Endothelial cell of umbilical vein (primary cell): Measurements from ENCODE around the gene NR2F2. TPM values are rescaled to one million over a fixed set of nuclear protein-coding genes. Genes with fewer than 3 reads are reported as not detected.

ENCODE experiments used
- BruUV-seq: library from RNA; stranded (reverse); fragments of 400-500 nt; replicated peaks from 2 replicates; lab custom pipeline; 2021; lab: Mats Ljungman, UMichigan
- CTCF ChIA-PET: fragments of 300-600, 350-600 bp; sonication (Branson Sonifier 250); formaldehyde crosslinking; loops from one replicate; lab custom pipeline; 2021; ENCODE audit warnings: antibody characterized with exemption, inconsistent platforms; lab: Charles Lee
- POLR2A ChIA-PET: fragments of 300-600, 350-600 bp; sonication (Branson Sonifier 250); formaldehyde crosslinking; loops from one replicate; lab custom pipeline; 2021; ENCODE audit warnings: antibody characterized with exemption, inconsistent platforms; lab: Charles Lee
- DNase-seq: peaks from one replicate; pipeline ENCODE4 v3.0.0-alpha.2; 2011; ENCODE audit warnings: low read depth, low spot score
- FAIRE-seq: peaks from 2 replicates; lab custom pipeline; 2011; peaks lifted over from hg19 to GRCh38; lab: Jason Lieb, UNC
- H2AFZ ChIP-seq: 2 replicates; pipeline ENCODE4 v1.6.0; 2012; ENCODE audit warnings: low read depth, low read length, control low read depth, inconsistent platforms
- H3K27ac ChIP-seq: 2 replicates; pipeline ENCODE4 v1.5.1; 2011; ENCODE audit warnings: low read depth, mild to moderate bottlenecking, control low read depth, low read length, moderate library complexity; ENCODE audit not compliant: insufficient read depth
- H3K27me3 ChIP-seq, 2 experiments: 2 replicates each; pipeline versions ENCODE4 v1.6.0 to v1.6.1; 2011; ENCODE audit warnings: low read length in 2 of 2, mixed read lengths in 1 of 2; ENCODE audit not compliant: control insufficient read depth in 2 of 2, insufficient read depth in 2 of 2
- H3K36me3 ChIP-seq, 2 experiments: 2 replicates in 1 of 2; 3 replicates in 1 of 2; pipeline ENCODE4 v1.5.1; 2011; ENCODE audit warnings: low read length in 2 of 2, mild to moderate bottlenecking in 1 of 2, moderate library complexity in 1 of 2; ENCODE audit not compliant: control insufficient read depth in 2 of 2, insufficient read depth in 2 of 2; ENCODE audit errors: extremely low read depth in 1 of 2
- H3K4me1 ChIP-seq: 3 replicates; pipeline ENCODE4 v1.5.1; 2011; ENCODE audit warnings: mild to moderate bottlenecking, low read length; ENCODE audit not compliant: control insufficient read depth, insufficient read depth; ENCODE audit errors: extremely low read depth
- H3K4me2 ChIP-seq: 2 replicates; pipeline ENCODE4 v1.6.1; 2011; ENCODE audit warnings: low read length, control low read depth, mixed read lengths; ENCODE audit not compliant: insufficient read depth
- H3K4me3 ChIP-seq, 3 experiments: fragments of 200-600 bp in 1 of 3; sonication (generic), shearing (Covaris generic) in 1 of 3; replicated peaks in 1 of 3; 2 replicates each; pipeline ENCODE4 v1.5.1; 2011 to 2016; ENCODE audit warnings: control low read depth in 3 of 3, low read length in 3 of 3, mild to moderate bottlenecking in 2 of 3, inconsistent platforms in 1 of 3, low read depth in 1 of 3, moderate library complexity in 1 of 3; ENCODE audit not compliant: insufficient read depth in 1 of 3
- H3K79me2 ChIP-seq: 2 replicates; pipeline ENCODE4 v1.6.0; 2012; ENCODE audit warnings: low read length, inconsistent platforms; ENCODE audit not compliant: control insufficient read depth, insufficient read depth
- H3K9ac ChIP-seq: replicated peaks from 2 replicates; pipeline ENCODE3; 2011; ENCODE audit warnings: low read length, control low read depth; ENCODE audit not compliant: insufficient read depth; ENCODE audit errors: extremely low read depth
- H3K9me1 ChIP-seq: replicated peaks from 3 replicates; pipeline ENCODE4 v1.6.0; 2011; ENCODE audit warnings: mild to moderate bottlenecking, low read length; ENCODE audit not compliant: control insufficient read depth, insufficient read depth; ENCODE audit errors: extremely low read depth
- H3K9me3 ChIP-seq: replicated peaks from 2 replicates; pipeline ENCODE4 v1.5.1; 2012; ENCODE audit warnings: low read length, inconsistent platforms; ENCODE audit not compliant: control insufficient read depth, insufficient read depth
- H4K20me1 ChIP-seq: replicated peaks from 2 replicates; pipeline ENCODE3; 2011; ENCODE audit warnings: mild to moderate bottlenecking, low read length; ENCODE audit not compliant: control insufficient read depth, insufficient read depth; ENCODE audit errors: extremely low read depth
- CTCF ChIP-seq, 2 donors: IDR thresholded peaks; 1 replicate in 1 of 2; 2 replicates in 1 of 2; pipeline ENCODE4 v1.5.1; 2011; ENCODE audit warnings: low read length in 2 of 2, mild to moderate bottlenecking in 2 of 2, moderate library complexity in 2 of 2, control low read depth in 1 of 2, inconsistent platforms in 1 of 2, low read depth in 1 of 2; ENCODE audit not compliant: insufficient read depth in 1 of 2; ENCODE audit errors: extremely low read depth in 1 of 2
- EZH2 ChIP-seq: IDR thresholded peaks from 2 replicates; pipeline ENCODE4 v1.6.1; 2012; ENCODE audit warnings: borderline replicate concordance, low read depth, mild to moderate bottlenecking, moderate library complexity, low read length, inconsistent platforms; ENCODE audit not compliant: severe bottlenecking
- FOS ChIP-seq: IDR thresholded peaks from 2 replicates; pipeline ENCODE4 v1.6.1; 2011; ENCODE audit warnings: mild to moderate bottlenecking, low read length, moderate library complexity, borderline replicate concordance; ENCODE audit not compliant: insufficient read depth
- GATA2 ChIP-seq: IDR thresholded peaks from 2 replicates; pipeline ENCODE4 v1.7.0; 2011; ENCODE audit warnings: low read depth, mild to moderate bottlenecking, moderate library complexity, mixed read lengths, low read length; ENCODE audit not compliant: insufficient read length, insufficient read depth
- JUN ChIP-seq: IDR thresholded peaks from 2 replicates; pipeline ENCODE4 v1.6.1; 2011; ENCODE audit warnings: borderline replicate concordance, low read depth; ENCODE audit not compliant: insufficient read length, insufficient read depth
- MAX ChIP-seq: IDR thresholded peaks from 2 replicates; pipeline ENCODE4 v1.6.1; 2011; ENCODE audit not compliant: insufficient read depth, insufficient read length
- MYC ChIP-seq: IDR thresholded peaks from one replicate; pipeline ENCODE4 v1.6.1; 2011; ENCODE audit warnings: mild to moderate bottlenecking, low read depth, low read length
- POLR2A ChIP-seq: IDR thresholded peaks from 2 replicates; pipeline ENCODE4 v1.6.1; 2012; ENCODE audit warnings: low read depth, mild to moderate bottlenecking, control low read depth, low read length
- POLR2AphosphoS5 ChIP-seq: IDR thresholded peaks from 2 replicates; pipeline ENCODE4 v1.6.1; 2012; ENCODE audit warnings: low read depth, mild to moderate bottlenecking, control low read depth, low read length, moderate library complexity; ENCODE audit not compliant: insufficient read depth
- dilution Hi-C: fragments of 300-500 bp; cut with MboI; formaldehyde crosslinking; loops from one replicate; pipeline ENCODE4 v1.15.0; 2019; ENCODE audit warnings: low sequenced_read_pairs; ENCODE audit not compliant: extremely low pct_ligation_motif_present
- intact Hi-C: fragments of 100-400 bp; cut with micrococcal nuclease; formaldehyde crosslinking; loops from one replicate; pipeline ENCODE4 v1.10.0; 2022
- polyA plus RNA-seq, 4 experiments: library from polyadenylated mRNA; depleted of rRNA in 3 of 4; stranded (reverse) in 3 of 4; unstranded in 1 of 4; fragments of >200 nt; gene quantifications; 2 replicates each; pipeline versions ENCODE4 v1.2.1 to v1.2.3, GENCODE V29; 2011 to 2012; ENCODE audit warnings: missing spikeins in 1 of 4
- total RNA-seq: library from RNA; stranded (reverse); gene quantifications from 2 replicates; pipeline ENCODE4 v1.2.3, GENCODE V29; 2021

Gene NR2F2
- total and polyA plus RNA-seq, 2 donors (not counting 3 experiments of a cell fraction or from before 2014, with no cell fraction given): 105 to 182 TPM

- Histone ChIP-seq H3K9me1 (no peaks in the 10 kb centered on the region), H3K9me3 (no peaks in the 10 kb centered on the region), H3K4me3 (no peak overlapping the region), H3K27me3 (no peaks in the 10 kb centered on the region), H2AFZ (no peak overlapping the region), H3K4me1 (no peaks in the 10 kb centered on the region), H4K20me1 (no peaks in the 10 kb centered on the region), H3K4me2 (no peak overlapping the region), H3K9ac (no peak overlapping the region), H3K79me2 (no peaks in the 10 kb centered on the region), H3K36me3 (peaks cover 2 to 23% of the 10 kb centered on the region in 2 experiments), H3K27ac (no peak overlapping the region)
- dilution Hi-C loops: no loop called here
- FAIRE-seq (no peak), DNase-seq (no peak)
- BruUV-seq: no TSS peak
- ChIA-PET POLR2A (no interaction called here), CTCF (no interaction called here)
- TF ChIP-seq MAX (no peak), POLR2AphosphoS5 (no peak), MYC (no peak), GATA2 (no peak), POLR2A (no peak), FOS (no peak), EZH2 (no peak), CTCF (IDR thresholded peaks at IDR 0.05; ENCODE audit: extremely low read depth in 1 of 2, insufficient read depth in 1 of 2, low read depth in 1 of 2, low read length in 2 of 2) (no peak), JUN (no peak)
- intact Hi-C loops: no loop called here
Observed at GRCh38 chr15:96285729-96286254, 44.7 kb upstream of the NR2F2 start.
